Measurements from ENCODE around the gene FAM184A. TPM values are rescaled to one million over a fixed set of nuclear protein-coding genes. Genes with fewer than 3 reads are reported as not detected.

Gene FAM184A
- total and polyA plus RNA-seq, 5 donors from 2014 or later = 1.0 to 7.7 (median 1.7) TPM

DNA sequence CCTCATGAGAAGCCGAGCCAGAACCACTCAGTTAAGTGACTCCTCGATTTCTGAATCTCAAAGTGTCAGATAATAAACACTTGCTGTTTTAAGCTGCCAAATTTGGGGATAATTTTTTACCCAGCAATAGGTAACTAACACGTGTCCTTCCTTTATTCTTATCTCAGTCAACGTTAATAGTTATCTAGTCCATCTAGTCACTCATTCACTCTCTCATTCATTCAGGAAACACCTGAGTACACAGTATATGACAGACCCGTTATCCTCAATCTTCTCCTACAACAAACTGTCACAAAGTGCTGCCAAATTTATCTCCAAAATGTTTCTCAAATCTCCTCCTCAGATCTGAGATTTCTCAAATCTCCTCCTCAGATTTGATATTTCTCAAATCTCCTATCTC is 13.1 kb downstream of the FAM184A start:
- Histone ChIP-seq H3K9me3 (ENCODE audit: control insufficient read depth in 2 of 2, low read length in 2 of 2) (no peaks in the 10 kb centered on the region), H3K27ac (ENCODE audit: insufficient read depth, low read length, poor library complexity, severe bottlenecking) (no peak overlapping the region), H3K36me3 (ENCODE audit: control insufficient read depth, insufficient read depth, low read length) (no peaks in the 10 kb centered on the region), H3K4me3 (ENCODE audit: low read depth, low read length) (no peak overlapping the region), H3K27me3 (ENCODE audit: control insufficient read depth, insufficient read depth, low read length) (no peaks in the 10 kb centered on the region), H3K4me1 (ENCODE audit: control insufficient read depth, insufficient read depth, low read length, poor library complexity, severe bottlenecking) (no peaks in the 10 kb centered on the region)
- ATAC-seq (ENCODE audit: low read depth in 2 of 2) (no peak), DNase-seq (no peak)
- H3K36me3 Mint-ChIP-seq = no peaks in the 10 kb centered on the region
- H3K4me3 Mint-ChIP-seq = no peak overlapping the region
- H3K9me3 Mint-ChIP-seq = no peaks in the 10 kb centered on the region
- no peak overlapping the region for H3K27ac Mint-ChIP-seq
- H3K27me3 Mint-ChIP-seq = no peaks in the 10 kb centered on the region
- H3K4me1 Mint-ChIP-seq = peaks cover 4 to 8% (median 5%) of the 10 kb centered on the region in 4 donors

DNA sequence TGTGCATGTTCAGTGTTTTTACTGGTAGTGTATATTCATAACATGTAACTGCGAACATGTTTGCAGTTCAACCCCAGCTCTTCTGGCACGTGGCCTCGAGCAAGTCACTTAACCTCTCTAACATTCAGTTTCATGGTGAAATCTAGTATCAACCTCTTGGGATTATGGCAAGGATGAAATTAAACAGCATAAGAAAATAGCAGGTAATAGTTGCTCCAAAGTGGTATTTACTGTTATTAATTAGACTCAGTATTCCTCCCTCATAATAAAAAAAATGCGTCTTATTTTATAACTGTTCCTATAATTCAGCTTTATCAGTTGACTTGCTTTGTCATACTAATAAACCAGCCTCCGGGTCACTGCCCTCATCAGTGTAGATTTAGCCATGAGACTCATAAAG is 15.0 kb downstream of the FAM184A start:
- DNase-seq (no peak), ATAC-seq (ENCODE audit: low read depth in 2 of 2) (no peak)
- peaks cover 4% of the 10 kb centered on the region for H3K27me3 Mint-ChIP-seq
- H3K4me1 ChIP-seq (ENCODE audit: control insufficient read depth, insufficient read depth, low read length, poor library complexity, severe bottlenecking) = no peaks in the 10 kb centered on the region
- no peaks in the 10 kb centered on the region for H3K36me3 ChIP-seq (ENCODE audit: control insufficient read depth, insufficient read depth, low read length)
- H3K27ac ChIP-seq (ENCODE audit: insufficient read depth, low read length, poor library complexity, severe bottlenecking) = no peak overlapping the region
- H3K9me3 Mint-ChIP-seq = no peaks in the 10 kb centered on the region
- H3K4me3 ChIP-seq (ENCODE audit: low read depth, low read length) = no peak overlapping the region
- H3K27me3 ChIP-seq (ENCODE audit: control insufficient read depth, insufficient read depth, low read length) = no peaks in the 10 kb centered on the region
- no peak overlapping the region for H3K27ac Mint-ChIP-seq
- H3K9me3 ChIP-seq (ENCODE audit: control insufficient read depth in 2 of 2, low read length in 2 of 2) = no peaks in the 10 kb centered on the region
- peaks cover 5 to 11% (median 8%) of the 10 kb centered on the region in 4 donors for H3K4me1 Mint-ChIP-seq
- no peaks in the 10 kb centered on the region for H3K36me3 Mint-ChIP-seq
- no peak overlapping the region for H3K4me3 Mint-ChIP-seq

DNA sequence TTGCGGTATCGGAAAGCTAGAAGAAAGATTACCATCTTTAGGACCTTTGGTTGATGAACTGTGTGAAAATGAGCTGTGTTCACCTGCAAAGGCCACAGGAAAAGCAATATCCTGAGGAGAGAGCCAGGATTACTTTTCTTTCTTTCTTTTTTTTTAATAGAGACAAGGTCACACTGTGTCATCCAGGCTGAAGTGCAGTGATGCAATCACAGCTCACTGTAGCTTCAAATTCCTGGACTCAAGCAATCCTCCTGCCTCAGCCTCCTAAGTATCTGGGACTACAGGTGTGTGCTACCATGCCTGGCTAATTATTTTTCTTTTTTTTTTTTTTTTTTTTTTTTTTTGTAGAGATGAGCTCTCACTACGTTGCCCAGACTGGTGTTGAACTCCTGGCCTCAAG is 17.2 kb downstream of the FAM184A start:
- H3K4me3 ChIP-seq (ENCODE audit: low read depth, low read length) = no peak overlapping the region
- H3K27me3 ChIP-seq (ENCODE audit: control insufficient read depth, insufficient read depth, low read length) = no peaks in the 10 kb centered on the region
- Mint-ChIP-seq H3K27me3 (peaks cover 4% of the 10 kb centered on the region), H3K4me1 (peaks cover 3 to 11% (median 7%) of the 10 kb centered on the region in 4 donors), H3K9me3 (no peaks in the 10 kb centered on the region), H3K27ac (no peak overlapping the region), H3K4me3 (no peak overlapping the region), H3K36me3 (no peaks in the 10 kb centered on the region)
- no peaks in the 10 kb centered on the region for H3K9me3 ChIP-seq (ENCODE audit: control insufficient read depth in 2 of 2, low read length in 2 of 2)
- no peaks in the 10 kb centered on the region for H3K36me3 ChIP-seq (ENCODE audit: control insufficient read depth, insufficient read depth, low read length)
- no peak overlapping the region for H3K27ac ChIP-seq (ENCODE audit: insufficient read depth, low read length, poor library complexity, severe bottlenecking)
- no peak for ATAC-seq (ENCODE audit: low read depth in 2 of 2)
- DNase-seq = no peak
- no peaks in the 10 kb centered on the region for H3K4me1 ChIP-seq (ENCODE audit: control insufficient read depth, insufficient read depth, low read length, poor library complexity, severe bottlenecking)

DNA sequence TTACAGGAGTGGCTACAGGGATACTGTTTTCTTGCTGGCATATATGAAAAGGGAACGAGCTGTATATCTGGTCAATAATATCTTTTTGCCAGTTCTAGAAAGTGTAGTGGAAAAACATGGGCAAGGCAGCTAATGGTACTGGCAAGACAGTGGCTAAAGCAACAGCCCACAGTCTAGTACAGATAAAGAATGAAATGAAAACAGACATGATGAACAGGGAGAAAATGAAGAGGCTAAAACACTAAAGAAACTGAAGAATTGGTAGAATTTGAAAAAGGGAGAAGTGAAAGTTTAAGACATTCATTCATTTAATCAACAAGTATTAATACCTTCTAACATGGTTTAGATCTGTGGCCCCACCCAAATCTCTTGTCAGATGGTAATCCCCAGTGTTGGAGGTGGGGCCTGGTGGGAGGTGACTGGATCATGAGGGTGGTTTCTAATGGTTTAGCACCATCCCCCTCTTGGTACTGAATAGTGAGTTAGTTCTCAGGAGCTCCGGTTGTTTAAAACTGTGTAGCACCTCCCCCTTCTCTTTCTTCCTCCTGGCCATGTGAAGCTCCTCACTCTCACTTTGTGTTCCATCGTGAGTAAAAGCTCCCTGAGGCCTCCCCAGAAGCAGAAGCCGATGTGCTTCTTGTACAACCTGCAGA is 18.1 kb downstream of the FAM184A start:
- DNase-seq = no peak
- Mint-ChIP-seq H3K36me3 (no peaks in the 10 kb centered on the region), H3K4me3 (no peak overlapping the region), H3K4me1 (peaks cover 3 to 11% (median 9%) of the 10 kb centered on the region in 4 donors), H3K27ac (no peak overlapping the region), H3K9me3 (no peaks in the 10 kb centered on the region), H3K27me3 (peaks cover 4% of the 10 kb centered on the region)
- no peaks in the 10 kb centered on the region for H3K27me3 ChIP-seq (ENCODE audit: control insufficient read depth, insufficient read depth, low read length)
- no peak for ATAC-seq (ENCODE audit: low read depth in 2 of 2)
- H3K4me3 ChIP-seq (ENCODE audit: low read depth, low read length) = no peak overlapping the region
- H3K4me1 ChIP-seq (ENCODE audit: control insufficient read depth, insufficient read depth, low read length, poor library complexity, severe bottlenecking) = no peaks in the 10 kb centered on the region
- H3K27ac ChIP-seq (ENCODE audit: insufficient read depth, low read length, poor library complexity, severe bottlenecking) = no peak overlapping the region
- no peaks in the 10 kb centered on the region for H3K9me3 ChIP-seq (ENCODE audit: control insufficient read depth in 2 of 2, low read length in 2 of 2)
- H3K36me3 ChIP-seq (ENCODE audit: control insufficient read depth, insufficient read depth, low read length) = no peaks in the 10 kb centered on the region

DNA sequence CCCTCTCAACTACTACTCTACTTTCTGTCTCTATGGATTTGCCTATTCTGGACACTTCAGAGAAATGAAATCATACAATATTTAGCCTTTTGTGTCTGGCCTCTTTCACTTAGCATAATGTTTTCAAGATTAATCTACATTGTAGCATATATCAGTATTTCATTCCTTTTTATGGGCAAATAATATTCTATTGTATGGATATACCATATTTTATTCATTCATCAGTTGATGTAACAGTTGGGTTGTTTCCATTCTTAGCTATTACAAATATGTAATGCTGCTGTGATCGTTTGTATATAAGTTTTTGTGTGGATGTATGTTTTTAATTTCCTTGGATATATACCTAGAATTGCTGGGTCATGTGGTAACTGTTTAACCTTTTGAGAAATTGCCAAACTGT is 23.4 kb downstream of the FAM184A start:
- Mint-ChIP-seq H3K4me1 (peaks cover 12 to 16% (median 13%) of the 10 kb centered on the region in 4 donors), H3K27ac (no peak overlapping the region), H3K36me3 (no peaks in the 10 kb centered on the region), H3K27me3 (peaks cover 4% of the 10 kb centered on the region), H3K9me3 (peaks cover 0 to 5% (median 0%) of the 10 kb centered on the region in 7 donors), H3K4me3 (no peak overlapping the region)
- Histone ChIP-seq H3K36me3 (ENCODE audit: control insufficient read depth, insufficient read depth, low read length) (no peaks in the 10 kb centered on the region), H3K9me3 (ENCODE audit: control insufficient read depth in 2 of 2, low read length in 2 of 2) (no peaks in the 10 kb centered on the region), H3K4me3 (ENCODE audit: low read depth, low read length) (no peak overlapping the region), H3K27ac (ENCODE audit: insufficient read depth, low read length, poor library complexity, severe bottlenecking) (no peak overlapping the region), H3K4me1 (ENCODE audit: control insufficient read depth, insufficient read depth, low read length, poor library complexity, severe bottlenecking) (peaks cover 12% of the 10 kb centered on the region), H3K27me3 (ENCODE audit: control insufficient read depth, insufficient read depth, low read length) (no peaks in the 10 kb centered on the region)
- DNase-seq = no peak
- ATAC-seq (ENCODE audit: low read depth in 2 of 2) = no peak

DNA sequence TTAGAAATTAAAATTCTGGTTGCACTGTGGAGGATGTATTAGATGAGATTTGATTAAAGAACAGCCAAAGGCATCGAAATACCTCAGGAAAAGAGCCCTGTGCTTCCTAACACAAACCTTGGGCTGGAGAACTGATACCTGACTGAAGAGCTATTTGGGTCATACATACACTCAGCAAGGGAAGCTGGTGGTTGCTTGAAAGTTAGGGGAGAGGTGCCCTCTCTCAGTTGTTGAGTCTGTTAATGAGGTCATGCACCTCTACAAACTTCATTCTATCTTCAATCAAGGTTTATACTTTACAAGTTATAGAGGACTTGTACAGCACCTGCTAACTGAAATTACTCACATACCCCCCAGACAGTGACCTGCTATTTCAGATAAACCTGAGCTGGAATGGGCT is 25.5 kb downstream of the FAM184A start:
- H3K36me3 ChIP-seq (ENCODE audit: control insufficient read depth, insufficient read depth, low read length) = no peaks in the 10 kb centered on the region
- no peak for ATAC-seq (ENCODE audit: low read depth in 2 of 2)
- Mint-ChIP-seq H3K4me1 (peaks cover 13 to 19% (median 16%) of the 10 kb centered on the region in 4 donors), H3K4me3 (no peak overlapping the region), H3K9me3 (peaks cover 0 to 5% (median 2%) of the 10 kb centered on the region in 7 donors), H3K27ac (peak overlapping the region in 1 of 3 donors; percentile 50), H3K27me3 (no peaks in the 10 kb centered on the region), H3K36me3 (peaks cover 7% of the 10 kb centered on the region)
- H3K27me3 ChIP-seq (ENCODE audit: control insufficient read depth, insufficient read depth, low read length) = no peaks in the 10 kb centered on the region
- H3K27ac ChIP-seq (ENCODE audit: insufficient read depth, low read length, poor library complexity, severe bottlenecking) = no peak overlapping the region
- peak in 1 of 3 donors; percentile 4 for DNase-seq
- H3K4me1 ChIP-seq (ENCODE audit: control insufficient read depth, insufficient read depth, low read length, poor library complexity, severe bottlenecking) = peaks cover 12% of the 10 kb centered on the region
- no peak overlapping the region for H3K4me3 ChIP-seq (ENCODE audit: low read depth, low read length)
- no peaks in the 10 kb centered on the region for H3K9me3 ChIP-seq (ENCODE audit: control insufficient read depth in 2 of 2, low read length in 2 of 2)

DNA sequence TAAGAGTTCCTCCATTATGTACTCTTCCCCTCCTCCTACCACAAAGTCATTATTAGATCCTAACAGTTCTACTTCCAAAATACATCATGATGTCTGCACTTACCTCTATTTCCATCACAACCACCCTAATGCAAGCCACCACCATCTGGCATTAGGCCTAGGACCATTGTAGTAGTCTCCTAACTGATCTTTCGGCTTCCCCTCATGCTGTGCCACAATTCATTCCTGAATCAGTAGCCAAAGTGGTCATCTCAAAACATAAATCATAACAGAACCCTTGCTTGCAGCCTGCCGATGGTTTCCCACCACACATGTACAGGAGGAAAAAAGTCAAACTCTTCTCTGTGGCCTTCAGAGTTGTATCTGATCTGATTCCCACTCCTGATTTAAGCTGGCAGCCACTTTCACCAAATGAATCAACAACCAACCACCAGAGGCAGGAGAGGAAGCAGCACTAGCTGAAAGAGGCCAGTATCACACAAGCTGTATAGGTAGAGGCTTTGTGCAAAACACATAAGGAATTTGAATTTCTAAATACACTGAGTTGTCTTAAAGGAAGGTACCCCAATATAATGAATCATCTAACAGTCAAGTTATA is 26.1 kb downstream of the FAM184A start:
- H3K36me3 Mint-ChIP-seq = peaks cover 7% of the 10 kb centered on the region
- Histone ChIP-seq H3K27me3 (ENCODE audit: control insufficient read depth, insufficient read depth, low read length) (no peaks in the 10 kb centered on the region), H3K27ac (ENCODE audit: insufficient read depth, low read length, poor library complexity, severe bottlenecking) (no peak overlapping the region), H3K4me3 (ENCODE audit: low read depth, low read length) (no peak overlapping the region), H3K36me3 (ENCODE audit: control insufficient read depth, insufficient read depth, low read length) (no peaks in the 10 kb centered on the region), H3K4me1 (ENCODE audit: control insufficient read depth, insufficient read depth, low read length, poor library complexity, severe bottlenecking) (peaks cover 12% of the 10 kb centered on the region), H3K9me3 (ENCODE audit: control insufficient read depth in 2 of 2, low read length in 2 of 2) (no peaks in the 10 kb centered on the region)
- H3K27me3 Mint-ChIP-seq = no peaks in the 10 kb centered on the region
- H3K4me3 Mint-ChIP-seq = peak overlapping the region in 1 of 4 donors; percentile 31
- H3K9me3 Mint-ChIP-seq = peaks cover 0 to 5% (median 2%) of the 10 kb centered on the region in 7 donors
- DNase-seq = peak in 2 of 3 donors; percentile 15 to 26
- peak overlapping the region; percentile 1 to 73 (median 50) for H3K27ac Mint-ChIP-seq
- peak; percentile 25 to 34 for ATAC-seq (ENCODE audit: low read depth in 2 of 2)
- H3K4me1 Mint-ChIP-seq = peaks cover 13 to 22% (median 19%) of the 10 kb centered on the region in 4 donors

DNA sequence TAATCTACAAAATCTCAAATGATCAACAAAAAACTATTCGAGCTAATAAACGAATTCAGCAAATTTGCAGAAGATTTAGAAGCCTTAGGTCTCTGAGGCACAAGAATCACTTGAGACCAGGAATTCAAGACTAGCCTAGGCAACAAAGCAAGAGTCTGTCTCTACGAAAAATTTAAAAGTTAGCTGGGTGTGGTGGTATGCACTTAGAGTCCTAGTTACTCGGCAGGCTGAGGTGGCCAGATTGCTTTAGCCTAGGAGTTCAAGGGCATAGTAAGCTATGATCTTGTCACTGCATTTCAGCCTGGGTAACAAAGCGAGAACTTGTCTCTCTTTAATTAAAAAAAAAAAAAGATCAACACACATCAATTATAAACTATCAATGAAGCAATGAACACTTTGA is 34.2 kb downstream of the FAM184A start:
- no peaks in the 10 kb centered on the region for H3K27me3 Mint-ChIP-seq
- no peak overlapping the region for H3K27ac ChIP-seq (ENCODE audit: insufficient read depth, low read length, poor library complexity, severe bottlenecking)
- peaks cover 15% of the 10 kb centered on the region for H3K36me3 Mint-ChIP-seq
- no peak overlapping the region for H3K27ac Mint-ChIP-seq
- no peaks in the 10 kb centered on the region for H3K27me3 ChIP-seq (ENCODE audit: control insufficient read depth, insufficient read depth, low read length)
- H3K9me3 Mint-ChIP-seq = peaks cover 0 to 2% (median 0%) of the 10 kb centered on the region in 7 donors
- no peak overlapping the region for H3K4me3 Mint-ChIP-seq
- no peaks in the 10 kb centered on the region for H3K9me3 ChIP-seq (ENCODE audit: control insufficient read depth in 2 of 2, low read length in 2 of 2)
- no peak for DNase-seq
- H3K36me3 ChIP-seq (ENCODE audit: control insufficient read depth, insufficient read depth, low read length) = no peaks in the 10 kb centered on the region
- ATAC-seq (ENCODE audit: low read depth in 2 of 2) = no peak
- H3K4me3 ChIP-seq (ENCODE audit: low read depth, low read length) = no peak overlapping the region
- no peaks in the 10 kb centered on the region for H3K4me1 ChIP-seq (ENCODE audit: control insufficient read depth, insufficient read depth, low read length, poor library complexity, severe bottlenecking)
- H3K4me1 Mint-ChIP-seq = peaks cover 0 to 13% (median 11%) of the 10 kb centered on the region in 4 donors
